T-cell (primary cell): ENCODE data around the gene ADAMTS16. TPM values are rescaled to one million over a fixed set of nuclear protein-coding genes. Genes with fewer than 3 reads are reported as not detected.

Experiments used
- ATAC-seq, 4 experiments: fragments of 200-7000 bp in 3 of 4; fragments of 150-1000 bp in 1 of 4; cut with Tn5 transposase; replicated peaks in 1 of 4; 1 replicate in 3 of 4; 2 replicates in 1 of 4; pipeline ENCODE4 v1.10.0; 2021; ENCODE audit warnings: moderate library complexity in 3 of 4, mild to moderate bottlenecking in 2 of 4, moderate number of reproducible peaks in 1 of 4
- CTCF ChIA-PET, 2 donors: fragments of 300-600 bp; sonication (Branson Sonifier 250); formaldehyde crosslinking; loops; one replicate each; lab custom pipeline; 2022; ENCODE audit warnings: antibody characterized with exemption in 2 of 2; lab: Charles Lee
- POLR2A ChIA-PET, 2 donors: fragments of 300-600 bp; sonication (Branson Sonifier 250); formaldehyde crosslinking; loops; one replicate each; lab custom pipeline; 2022; ENCODE audit warnings: antibody characterized with exemption in 2 of 2; lab: Charles Lee
- DNase-seq, 35 experiments: peaks; one replicate each; pipeline versions ENCODE4 v3.0.0 to v3.0.0-alpha.2; 2013 to 2023
- H3K27ac ChIP-seq: one replicate; pipeline ENCODE4 v1.5.1; 2013; ENCODE audit warnings: low read length
- H3K27me3 ChIP-seq, 2 experiments: replicated peaks in 1 of 2; 1 replicate in 1 of 2; 2 replicates in 1 of 2; pipeline versions ENCODE4 v1.6.1 to v1.7.0; 2013; ENCODE audit warnings: low read length in 1 of 2, mixed read lengths in 1 of 2; ENCODE audit not compliant: control insufficient read depth in 2 of 2, insufficient read depth in 2 of 2; ENCODE audit errors: extremely low read depth in 1 of 2
- H3K36me3 ChIP-seq, 2 donors: 1 replicate in 1 of 2; 2 replicates in 1 of 2; pipeline versions ENCODE4 v1.6.1 to v1.7.0; 2013; ENCODE audit warnings: low read length in 1 of 2; ENCODE audit not compliant: control insufficient read depth in 2 of 2, insufficient read depth in 1 of 2; ENCODE audit errors: extremely low read depth in 1 of 2
- H3K4me1 ChIP-seq, 2 experiments: 1 replicate in 1 of 2; 2 replicates in 1 of 2; pipeline versions ENCODE4 v1.6.1 to v1.7.0; 2013; ENCODE audit warnings: low read length in 2 of 2, mixed read lengths in 1 of 2; ENCODE audit not compliant: insufficient read depth in 2 of 2, control insufficient read depth in 1 of 2; ENCODE audit errors: extremely low read depth in 1 of 2
- H3K4me3 ChIP-seq, 2 donors: 1 replicate in 1 of 2; 2 replicates in 1 of 2; pipeline versions ENCODE4 v1.5.1 to v1.7.0; 2013; ENCODE audit warnings: mild to moderate bottlenecking in 2 of 2, low read length in 1 of 2, moderate library complexity in 1 of 2; ENCODE audit not compliant: control insufficient read depth in 1 of 2; ENCODE audit errors: extremely low read depth in 1 of 2
- H3K9me3 ChIP-seq: 2 replicates; pipeline ENCODE4 v1.7.0; 2013
- H3K27ac Mint-ChIP-seq, 2 donors: one replicate each; pipeline ENCODE4 v1.8.0; 2020 to 2021; ENCODE audit warnings: mild to moderate bottlenecking in 2 of 2, mixed read lengths in 2 of 2
- H3K27me3 Mint-ChIP-seq, 2 donors: one replicate each; pipeline ENCODE4 v1.8.0; 2021 to 2022; ENCODE audit warnings: mixed read lengths in 2 of 2
- H3K36me3 Mint-ChIP-seq: one replicate; pipeline ENCODE4 v1.8.0; 2021; ENCODE audit warnings: mixed read lengths
- H3K4me1 Mint-ChIP-seq, 3 donors: one replicate each; pipeline ENCODE4 v1.8.0; 2020 to 2022; ENCODE audit warnings: mixed read lengths in 3 of 3, mild to moderate bottlenecking in 1 of 3
- H3K4me3 Mint-ChIP-seq, 3 donors: one replicate each; pipeline ENCODE4 v1.8.0; 2020 to 2022; ENCODE audit warnings: mild to moderate bottlenecking in 3 of 3, mixed read lengths in 3 of 3, moderate library complexity in 3 of 3
- H3K9me3 Mint-ChIP-seq, 3 donors: one replicate each; pipeline ENCODE4 v1.8.0; 2020 to 2022; ENCODE audit warnings: mixed read lengths in 3 of 3
- WGBS: methylation state at CpG from one replicate; pipeline ENCODE4 v1.1.5; 2013; ENCODE audit warnings: missing lambda C conversion rate; ENCODE audit not compliant: insufficient coverage; 5-methylcytosine and 5-hydroxymethylcytosine counted together
- total RNA-seq, 35 experiments: library from RNA in 6 of 35; stranded (reverse) in 6 of 35; fragments of 120-200 nt in 1 of 35; gene quantifications; one replicate each; pipeline versions ENCODE4 v1.2.1 to v1.2.4 and lab custom pipeline; 2013 to 2026

ADAMTS16 gene
- total RNA-seq, 5 donors from 2014 or later (not counting 1 experiment from before 2014, with no cell fraction given), result 0.06 to 0.09 TPM; not detected in 3

DNA sequence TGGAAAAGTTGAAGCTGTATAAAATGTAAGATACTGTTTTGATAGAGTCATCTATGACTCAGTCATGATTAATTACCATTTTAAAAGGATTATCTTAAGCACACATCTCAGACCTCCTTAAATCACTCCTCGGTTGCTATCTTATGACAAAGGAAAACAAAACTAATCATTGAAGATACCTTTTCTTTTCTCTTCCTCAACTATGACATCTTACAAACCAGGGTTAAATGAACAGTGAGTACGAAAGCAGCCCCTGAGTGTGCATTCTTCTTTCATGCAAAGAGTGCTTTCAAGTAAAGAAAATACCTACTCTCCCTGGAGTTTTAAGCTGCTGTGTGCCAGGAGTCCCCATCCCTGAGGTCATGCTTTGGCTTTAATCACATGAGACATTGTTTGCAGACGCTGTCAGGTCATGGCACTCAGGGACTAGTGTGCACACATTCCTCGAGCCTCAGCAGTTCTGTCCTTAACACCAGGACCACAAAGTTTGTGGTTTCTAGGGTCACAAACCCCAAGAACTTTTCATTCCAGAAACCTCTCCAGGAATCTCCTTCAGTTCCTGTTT is 195.7 kb downstream of the ADAMTS16 start:
- ATAC-seq (no peak), DNase-seq (no peak)
- CTCF ChIA-PET, result no interaction called here
- no peaks in the 10 kb centered on the region for H3K4me1 Mint-ChIP-seq
- Histone ChIP-seq H3K9me3 (no peaks in the 10 kb centered on the region), H3K4me1 (no peaks in the 10 kb centered on the region), H3K36me3 (no peaks in the 10 kb centered on the region), H3K27ac (no peak overlapping the region), H3K27me3 (no peaks in the 10 kb centered on the region), H3K4me3 (no peak overlapping the region)
- H3K4me3 Mint-ChIP-seq, result no peak overlapping the region
- no peak overlapping the region for H3K27ac Mint-ChIP-seq
- H3K27me3 Mint-ChIP-seq, result no peaks in the 10 kb centered on the region
- no peaks in the 10 kb centered on the region for H3K9me3 Mint-ChIP-seq
- H3K36me3 Mint-ChIP-seq, result no peaks in the 10 kb centered on the region
- WGBS, result 54% methylated on average over 4 of the region's 4 CpGs
- POLR2A ChIA-PET, result no interaction called here

DNA sequence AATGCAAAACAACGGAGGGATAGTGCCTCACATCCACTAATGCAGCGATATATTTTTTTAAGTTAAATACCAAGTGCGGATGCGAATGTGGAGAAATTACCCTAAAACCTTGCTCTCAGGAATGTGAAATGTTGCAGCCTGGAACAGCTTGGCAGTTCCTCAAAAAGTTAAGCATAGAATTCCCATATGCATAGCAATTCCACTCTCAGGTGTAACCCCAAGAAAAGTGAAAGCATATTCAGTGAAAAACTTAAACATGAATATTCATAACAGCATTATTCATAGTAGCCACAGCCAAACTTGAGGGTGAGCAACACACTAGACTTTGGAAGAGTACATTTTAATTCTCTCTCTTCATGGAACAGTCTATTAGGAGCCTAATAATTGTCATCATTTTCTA is 199.1 kb downstream of the ADAMTS16 start:
- Mint-ChIP-seq H3K36me3 (no peaks in the 10 kb centered on the region), H3K27me3 (peaks cover 5% of the 10 kb centered on the region in 2 donors), H3K4me3 (no peak overlapping the region), H3K9me3 (no peaks in the 10 kb centered on the region), H3K4me1 (no peaks in the 10 kb centered on the region), H3K27ac (no peak overlapping the region)
- DNase-seq (no peak), ATAC-seq (no peak)
- WGBS, result 95% methylated on average over 4 of the region's 4 CpGs
- Histone ChIP-seq H3K4me3 (no peak overlapping the region), H3K9me3 (no peaks in the 10 kb centered on the region), H3K27ac (no peak overlapping the region), H3K27me3 (peaks cover 0 to 8% of the 10 kb centered on the region in 2 experiments), H3K4me1 (no peaks in the 10 kb centered on the region), H3K36me3 (no peaks in the 10 kb centered on the region)
- POLR2A ChIA-PET, result no interaction called here
- CTCF ChIA-PET, result no interaction called here

DNA sequence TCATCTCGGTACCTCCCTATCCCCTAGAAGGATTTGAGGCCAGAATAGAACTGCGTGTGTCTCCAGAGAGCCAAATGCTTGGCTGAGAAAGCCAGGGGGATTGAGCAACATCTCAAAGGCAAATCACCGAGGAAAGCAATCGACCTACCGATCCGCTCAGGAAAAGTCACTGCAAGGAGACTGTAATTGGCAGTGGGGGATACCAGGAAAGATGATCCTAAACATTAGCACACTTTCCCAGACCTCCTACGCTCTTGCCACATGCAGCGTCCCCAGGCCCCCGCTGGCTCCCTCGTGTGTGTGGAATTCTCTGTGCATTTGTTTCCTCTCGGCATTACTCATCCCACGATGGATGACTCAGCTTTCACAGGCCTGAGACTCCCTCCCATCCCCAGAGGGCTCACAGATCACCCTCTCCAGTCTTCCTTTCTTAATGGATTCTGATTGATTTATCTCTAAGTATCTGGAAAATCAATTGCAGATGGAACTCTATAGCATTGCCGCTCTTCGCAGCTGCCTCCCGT is 200.1 kb downstream of the ADAMTS16 start:
- Histone ChIP-seq H3K9me3 (no peaks in the 10 kb centered on the region), H3K4me1 (no peaks in the 10 kb centered on the region), H3K27ac (no peak overlapping the region), H3K4me3 (no peak overlapping the region), H3K27me3 (peaks cover 0 to 9% of the 10 kb centered on the region in 2 experiments), H3K36me3 (no peaks in the 10 kb centered on the region)
- no peak for DNase-seq
- Mint-ChIP-seq H3K4me1 (no peaks in the 10 kb centered on the region), H3K36me3 (no peaks in the 10 kb centered on the region), H3K4me3 (no peak overlapping the region), H3K27ac (no peak overlapping the region), H3K27me3 (peaks cover 7 to 10% of the 10 kb centered on the region in 2 donors), H3K9me3 (no peaks in the 10 kb centered on the region)
- ATAC-seq, result no peak
- CTCF ChIA-PET, result no interaction called here
- POLR2A ChIA-PET, result no interaction called here
- WGBS, result 81% methylated on average over 9 of the region's 15 CpGs

DNA sequence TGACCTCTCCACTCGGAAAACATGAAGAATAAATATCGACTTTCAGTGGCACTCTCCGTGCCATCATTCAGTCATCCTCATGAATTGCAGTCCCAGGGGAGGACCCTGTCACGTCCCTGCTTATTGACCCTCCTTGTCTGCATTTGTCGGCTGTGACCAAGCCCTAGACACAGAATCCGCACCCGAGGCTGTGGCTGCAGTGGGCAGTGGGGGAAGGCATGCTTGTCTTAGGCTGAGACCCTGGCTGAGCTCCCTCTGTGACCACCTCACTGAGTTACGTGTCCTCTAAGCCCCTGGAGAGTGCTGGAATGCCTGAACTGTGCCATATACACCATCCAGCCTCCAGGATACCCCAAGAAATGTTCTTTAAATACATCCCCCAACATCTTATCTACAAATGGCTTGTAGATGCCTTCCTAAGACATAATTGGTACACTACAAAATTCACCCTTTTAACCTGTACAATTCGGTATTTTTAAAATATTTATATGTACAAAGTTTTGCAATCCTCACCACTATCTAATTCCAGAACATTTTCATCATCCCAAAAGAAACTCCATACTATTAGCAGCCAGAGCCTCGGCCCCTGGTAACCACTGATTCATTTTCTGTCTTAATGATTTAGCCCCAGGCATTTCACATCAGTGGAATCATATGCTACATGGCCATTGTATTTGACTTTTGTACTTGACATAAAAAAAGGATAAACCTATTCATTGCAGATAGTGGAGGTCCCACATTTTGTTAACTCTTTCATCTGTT is 201.6 kb downstream of the ADAMTS16 start:
- no peak overlapping the region for H3K27ac ChIP-seq
- Mint-ChIP-seq H3K4me3 (no peak overlapping the region), H3K36me3 (no peaks in the 10 kb centered on the region), H3K9me3 (no peaks in the 10 kb centered on the region), H3K27ac (no peak overlapping the region), H3K4me1 (no peaks in the 10 kb centered on the region), H3K27me3 (peaks cover 7 to 10% of the 10 kb centered on the region in 2 donors)
- no peak overlapping the region for H3K4me3 ChIP-seq
- ChIA-PET POLR2A (no interaction called here), CTCF (no interaction called here)
- peaks cover 0 to 9% of the 10 kb centered on the region in 2 experiments for H3K27me3 ChIP-seq
- ATAC-seq (no peak), DNase-seq (no peak)
- 83% methylated on average over 4 of the region's 10 CpGs for WGBS
- no peaks in the 10 kb centered on the region for H3K4me1 ChIP-seq
- no peaks in the 10 kb centered on the region for H3K9me3 ChIP-seq
- H3K36me3 ChIP-seq, result no peaks in the 10 kb centered on the region

DNA sequence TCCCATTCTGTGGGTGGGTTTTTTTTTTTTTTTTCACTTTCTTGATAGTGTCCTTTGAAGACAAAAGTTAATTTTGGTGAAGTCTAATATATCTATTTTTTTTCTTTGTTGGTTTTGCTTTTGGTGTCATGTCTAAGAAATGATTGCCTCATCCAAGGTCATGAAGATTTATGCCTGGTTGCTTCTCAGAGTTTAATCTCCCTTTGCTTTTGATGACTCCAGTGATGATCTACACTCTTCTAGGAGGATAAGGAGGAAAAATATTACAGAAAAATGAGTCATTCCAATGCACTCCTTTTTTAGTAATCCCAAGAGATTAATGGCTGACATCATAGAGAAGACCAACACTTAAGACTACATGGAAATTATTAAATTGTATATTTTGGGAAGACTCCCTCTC is 202.7 kb downstream of the ADAMTS16 start:
- no peak overlapping the region for H3K27ac ChIP-seq
- ChIA-PET CTCF (no interaction called here), POLR2A (no interaction called here)
- peaks cover 0 to 2% (median 1%) of the 10 kb centered on the region in 3 donors for H3K4me1 Mint-ChIP-seq
- H3K9me3 Mint-ChIP-seq, result no peaks in the 10 kb centered on the region
- no peak for DNase-seq
- H3K36me3 ChIP-seq, result no peaks in the 10 kb centered on the region
- no peak overlapping the region for H3K4me3 Mint-ChIP-seq
- H3K9me3 ChIP-seq, result no peaks in the 10 kb centered on the region
- H3K27me3 ChIP-seq, result peaks cover 0 to 13% of the 10 kb centered on the region in 2 experiments
- no peak overlapping the region for H3K4me3 ChIP-seq
- H3K27ac Mint-ChIP-seq, result no peak overlapping the region
- no peaks in the 10 kb centered on the region for H3K36me3 Mint-ChIP-seq
- H3K27me3 Mint-ChIP-seq, result peaks cover 7 to 10% of the 10 kb centered on the region in 2 donors
- no peak for ATAC-seq
- no peaks in the 10 kb centered on the region for H3K4me1 ChIP-seq

DNA sequence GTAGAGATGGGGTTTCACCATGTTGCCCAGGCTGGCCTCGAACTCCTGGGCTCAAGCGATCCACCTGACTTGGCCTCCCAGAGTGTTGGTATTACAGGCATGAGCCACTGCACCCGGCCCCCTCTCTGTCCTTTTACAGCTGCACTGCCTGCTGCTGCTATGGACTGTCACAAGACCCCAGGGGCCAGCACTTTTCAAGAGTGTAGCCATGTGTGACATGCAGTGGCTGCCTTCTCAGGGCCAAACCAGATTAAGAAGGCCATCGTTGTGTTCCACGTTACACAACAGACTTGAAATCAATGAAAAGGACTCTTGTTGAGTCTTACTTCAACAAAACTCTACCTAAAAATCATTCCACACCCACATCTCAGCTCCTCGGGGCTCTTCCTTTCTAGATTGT is 203.4 kb downstream of the ADAMTS16 start:
- DNase-seq (no peak), ATAC-seq (no peak)
- ChIA-PET POLR2A (interaction anchor here in 1 of 2 donors (0.6 kb wide), 1 partner anchor 94 kb away, joined by 3 read pairs; no protein-coding TSS in a partner anchor), CTCF (no interaction called here)
- Mint-ChIP-seq H3K27ac (no peak overlapping the region), H3K27me3 (peaks cover 10% of the 10 kb centered on the region in 2 donors), H3K9me3 (no peaks in the 10 kb centered on the region), H3K4me1 (peaks cover 4 to 7% (median 6%) of the 10 kb centered on the region in 3 donors), H3K4me3 (no peak overlapping the region), H3K36me3 (no peaks in the 10 kb centered on the region)
- H3K27me3 ChIP-seq, result peaks cover 0 to 18% of the 10 kb centered on the region in 2 experiments
- no peaks in the 10 kb centered on the region for H3K4me1 ChIP-seq
- H3K4me3 ChIP-seq, result no peak overlapping the region
- no peaks in the 10 kb centered on the region for H3K9me3 ChIP-seq
- WGBS, result 73% methylated on average over 6 of the region's 6 CpGs
- no peak overlapping the region for H3K27ac ChIP-seq
- no peaks in the 10 kb centered on the region for H3K36me3 ChIP-seq
